VCaP (cell line): ENCODE data around the gene PPP1R18.
"Not testable (repeated sequence)": the region's sequence is repeated elsewhere in the genome, so short reads cannot be mapped to it uniquely, and the experiment has no call there.

Experiments used
- H3K27ac ChIP-seq: fragments of 450-650 bp; 2 replicates; pipeline ENCODE4 v1.5.1; 2017
- CTCF ChIP-seq: fragments of 450-650 bp; conservative IDR thresholded peaks from 2 replicates; pipeline ENCODE4 v1.5.1; 2017; ENCODE audit warnings: mild to moderate bottlenecking, moderate library complexity

The PPP1R18 gene

GRCh38 chr6:30725713-30726505, 39.5 kb upstream of the PPP1R18 start:
- TF ChIP-seq CTCF = no peak
- H3K27ac ChIP-seq = no peak overlapping the region; the same call in 1 of the 2 replicates

- no peak for TF ChIP-seq CTCF
- no peak overlapping the region; the same call in 1 of the 2 replicates for H3K27ac ChIP-seq
Observed at GRCh38 chr6:30724906-30725667, 38.6 kb upstream of the PPP1R18 start.

- not testable (repeated sequence) for H3K27ac ChIP-seq
- 0 out of 2 replicates have a peak, but pooled peaks have one; percentile 7 for TF ChIP-seq CTCF
Observed at GRCh38 chr6:30723843-30724741, 37.6 kb upstream of the PPP1R18 start.

GRCh38 chr6:30723159-30723842, 36.9 kb upstream of the PPP1R18 start:
- H3K27ac ChIP-seq = peak overlapping the region; percentile 89; the same call in 1 of the 2 replicates

GRCh38 chr6:30722280-30723112, 36.1 kb upstream of the PPP1R18 start:
- TF ChIP-seq CTCF = peak; percentile 93
- peak overlapping the region; percentile 89 for H3K27ac ChIP-seq

GRCh38 chr6:30722025-30722279, 35.5 kb upstream of the PPP1R18 start:
- H3K27ac ChIP-seq = peak overlapping the region; percentile 89

GRCh38 chr6:30721198-30722024, 35.0 kb upstream of the PPP1R18 start:
- peak; percentile 55 for TF ChIP-seq CTCF
- peak overlapping the region; percentile 89 for H3K27ac ChIP-seq
